SK-N-SH (cell line): ENCODE results near the gene TYW3. TPM values are rescaled to one million over a fixed set of nuclear protein-coding genes. Genes with fewer than 3 reads are reported as not detected.

Source experiments
- CTCF ChIA-PET: fragments of 300-600, 350-600 bp; formaldehyde crosslinking; extraction: SDS; loops from one replicate; lab custom pipeline; 2021; lab: Yijun Ruan, JAX
- POLR2A ChIA-PET: fragments of 350-600 bp; sonication (Branson Sonifier 250); formaldehyde crosslinking; extraction: SDS; loops from one replicate; lab custom pipeline; 2020; ENCODE audit warnings: antibody characterized with exemption, inconsistent platforms; lab: Yijun Ruan, JAX
- DNase-seq: peaks from one replicate; pipeline ENCODE4 v3.0.0; 2012
- H2AFZ ChIP-seq: fragments of 200-600 bp; sonication (generic); 2 replicates; pipeline ENCODE4 v1.8.1; 2016; ENCODE audit warnings: antibody characterized with exemption, mild to moderate bottlenecking, low read depth
- H3F3A ChIP-seq: fragments of 200-600 bp; sonication (generic); replicated peaks from 2 replicates; pipeline ENCODE3; 2016; ENCODE audit warnings: antibody characterized with exemption, mild to moderate bottlenecking; ENCODE audit not compliant: insufficient read depth
- H3K27ac ChIP-seq, 2 experiments: fragments of 200-500 bp in 1 of 2; fragments of 200-600 bp in 1 of 2; sonication (Bioruptor generic) in 1 of 2; sonication (generic), shearing (Covaris generic) in 1 of 2; 2 replicates each; pipeline versions ENCODE4 v1.5.1 to v1.6.1; 2014 to 2016; ENCODE audit warnings: low read depth in 2 of 2, inconsistent platforms in 1 of 2, low read length in 1 of 2, mild to moderate bottlenecking in 1 of 2, mixed read lengths in 1 of 2
- H3K27me3 ChIP-seq: fragments of 200-600 bp; sonication (generic), shearing (Covaris generic); 2 replicates; pipeline ENCODE4 v1.6.1; 2016; ENCODE audit warnings: mixed run types; ENCODE audit not compliant: insufficient read depth
- H3K36me3 ChIP-seq, 2 experiments: fragments of 200-500 bp in 1 of 2; fragments of 200-600 bp in 1 of 2; sonication (Bioruptor generic) in 1 of 2; sonication (generic) in 1 of 2; replicated peaks in 1 of 2; 2 replicates each; pipeline versions ENCODE3 to v1.5.1; 2014 to 2016; ENCODE audit warnings: low read length in 1 of 2, mild to moderate bottlenecking in 1 of 2; ENCODE audit not compliant: insufficient read depth in 2 of 2, control insufficient read depth in 1 of 2
- H3K4me1 ChIP-seq, 2 experiments: fragments of 200-500 bp in 1 of 2; fragments of 200-600 bp in 1 of 2; sonication (Bioruptor generic) in 1 of 2; sonication (generic), shearing (Covaris generic) in 1 of 2; 2 replicates each; pipeline versions ENCODE4 v1.5.1 to v1.6.1; 2014 to 2016; ENCODE audit warnings: low read depth in 1 of 2, low read length in 1 of 2, mixed run types in 1 of 2; ENCODE audit not compliant: insufficient read depth in 2 of 2, control insufficient read depth in 1 of 2
- H3K4me2 ChIP-seq: fragments of 200-600 bp; sonication (generic), shearing (Covaris generic); 2 replicates; pipeline ENCODE4 v1.6.1; 2017; ENCODE audit warnings: mixed run types
- H3K4me3 ChIP-seq, 2 experiments: fragments of 200-500 bp in 1 of 2; fragments of 200-600 bp in 1 of 2; sonication (Bioruptor generic) in 1 of 2; sonication (generic), shearing (Covaris generic) in 1 of 2; 2 replicates each; pipeline versions ENCODE4 v1.5.1 to v1.8.1; 2014 to 2016; ENCODE audit warnings: low read depth in 2 of 2, inconsistent platforms in 1 of 2, low read length in 1 of 2, mild to moderate bottlenecking in 1 of 2, mixed read lengths in 1 of 2, moderate library complexity in 1 of 2
- H3K79me2 ChIP-seq: fragments of 200-600 bp; sonication (generic); 2 replicates; pipeline ENCODE4 v1.8.1; 2017; ENCODE audit warnings: mild to moderate bottlenecking; ENCODE audit not compliant: insufficient read depth
- H3K9ac ChIP-seq: fragments of 200-600 bp; sonication (generic); 2 replicates; pipeline ENCODE4 v1.6.1; 2017; ENCODE audit warnings: mixed run types
- H3K9me2 ChIP-seq: fragments of 200-600 bp; sonication (generic); 2 replicates; pipeline ENCODE4 v1.6.1; 2017; ENCODE audit warnings: mixed run types
- H3K9me3 ChIP-seq: fragments of 200-600 bp; sonication (generic); 2 replicates; pipeline ENCODE4 v1.6.1; 2017; ENCODE audit warnings: mixed run types, mild to moderate bottlenecking, moderate library complexity
- H4K20me1 ChIP-seq: fragments of 200-600 bp; sonication (generic); 2 replicates; pipeline ENCODE4 v1.6.1; 2017; ENCODE audit warnings: mild to moderate bottlenecking, mixed run types; ENCODE audit not compliant: insufficient read depth
- ELF1 ChIP-seq: IDR thresholded peaks from 2 replicates; pipeline ENCODE4 v1.4.0; 2012
- EP300 ChIP-seq, 2 experiments: IDR thresholded peaks; 2 replicates each; pipeline versions ENCODE4 v1.4.0 to v1.6.1; 2012; ENCODE audit warnings: borderline replicate concordance in 1 of 2, low read depth in 1 of 2, low read length in 1 of 2
- GATA2 ChIP-seq: sonication (generic); formaldehyde crosslinking; IDR thresholded peaks from 2 replicates; pipeline ENCODE4 v1.5.0; 2020; ENCODE audit warnings: mild to moderate bottlenecking, missing genetic modification reagents
- IRF3 ChIP-seq: fragments of 150-350 bp; IDR thresholded peaks from 2 replicates; pipeline ENCODE4 v1.6.1; 2016; ENCODE audit warnings: mild to moderate bottlenecking, low read depth, low read length
- JUND ChIP-seq: IDR thresholded peaks from 2 replicates; pipeline ENCODE4 v1.4.0; 2012
- MAX ChIP-seq: IDR thresholded peaks from 2 replicates; pipeline ENCODE4 v1.4.0; 2012; ENCODE audit warnings: low read depth
- MEF2A ChIP-seq: IDR thresholded peaks from 2 replicates; pipeline ENCODE4 v1.4.0; 2012; ENCODE audit warnings: low read depth, borderline replicate concordance
- MXI1 ChIP-seq: IDR thresholded peaks from 2 replicates; pipeline ENCODE4 v1.6.1; 2012; ENCODE audit warnings: mild to moderate bottlenecking, low read depth, low read length, improper control_type of control experiment
- NFIC ChIP-seq: IDR thresholded peaks from 2 replicates; pipeline ENCODE4 v1.4.0; 2012; ENCODE audit warnings: borderline replicate concordance
- PBX3 ChIP-seq: IDR thresholded peaks from 2 replicates; pipeline ENCODE4; 2012
- POLR2AphosphoS5 ChIP-seq: IDR thresholded peaks from 2 replicates; pipeline ENCODE4 v1.6.1; 2012; ENCODE audit warnings: low read depth, low read length
- RAD21 ChIP-seq: IDR thresholded peaks from 2 replicates; pipeline ENCODE4 v1.6.1; 2012; ENCODE audit warnings: mild to moderate bottlenecking, low read length
- RCOR1 ChIP-seq: fragments of 150-350 bp; IDR thresholded peaks from 2 replicates; pipeline ENCODE4 v1.6.1; 2017; ENCODE audit warnings: antibody characterized with exemption, low read length
- RFX5 ChIP-seq: IDR thresholded peaks from 2 replicates; pipeline ENCODE4 v1.6.1; 2012; ENCODE audit warnings: mild to moderate bottlenecking, improper control_type of control experiment, low read length
- RXRA ChIP-seq: IDR thresholded peaks from 2 replicates; pipeline ENCODE4 v1.4.0; 2012; ENCODE audit warnings: low read depth, mild to moderate bottlenecking, borderline replicate concordance
- SIN3A ChIP-seq: IDR thresholded peaks from 2 replicates; pipeline ENCODE4 v1.6.1; 2012; ENCODE audit warnings: low read depth, mild to moderate bottlenecking, low read length, moderate library complexity, borderline replicate concordance
- TAF1 ChIP-seq: IDR thresholded peaks from 2 replicates; pipeline ENCODE4 v1.6.1; 2012; ENCODE audit warnings: low read depth, mild to moderate bottlenecking, low read length, moderate library complexity, borderline replicate concordance
- TCF12 ChIP-seq: IDR thresholded peaks from 2 replicates; pipeline ENCODE4 v1.4.0; 2012
- TEAD4 ChIP-seq: IDR thresholded peaks from 2 replicates; pipeline ENCODE4 v1.4.0; 2012; ENCODE audit warnings: mild to moderate bottlenecking, borderline replicate concordance; ENCODE audit not compliant: insufficient read depth
- ZBTB33 ChIP-seq: IDR thresholded peaks from 2 replicates; pipeline ENCODE4 v1.4.0; 2012; ENCODE audit warnings: low read depth, borderline replicate concordance
- WGBS: methylation state at CpG from one replicate; pipeline ENCODE4 v1.1.6; 2017; ENCODE audit warnings: low lambda C conversion rate; 5-methylcytosine and 5-hydroxymethylcytosine counted together
- polyA plus RNA-seq, 3 experiments: library from polyadenylated mRNA; depleted of rRNA; stranded (reverse); fragments of >200 nt; gene quantifications; 2 replicates each; pipeline ENCODE4 v1.2.3, GENCODE V29; 2012

The TYW3 gene
- polyA plus RNA-seq, 1 of the 3 experiments (the other 2 are of a cell fraction) = 9.2 TPM

GRCh38 chr1:74773582-74773981 is 40.6 kb downstream of the TYW3 start:
- Histone ChIP-seq H3F3A (no peaks in the 10 kb centered on the region), H3K9me3 (no peaks in the 10 kb centered on the region), H3K9ac (no peak overlapping the region), H3K27me3 (0 out of 2 replicates have a peak, but pooled peaks cover 5% of the 10 kb centered on the region), H4K20me1 (no peaks in the 10 kb centered on the region), H2AFZ (no peak overlapping the region), H3K4me1 (no peaks in the 10 kb centered on the region; a peak in 1 of 4 replicates), H3K36me3 (no peaks in the 10 kb centered on the region), H3K4me2 (no peak overlapping the region), H3K79me2 (no peaks in the 10 kb centered on the region), H3K4me3 (no peak overlapping the region), H3K9me2 (no peaks in the 10 kb centered on the region), H3K27ac (no peak overlapping the region)
- ChIA-PET CTCF (interaction anchor here (0.6 to 3.5 kb wide), 2 partner anchors 429 to 671 kb away, joined by 3 to 79 read pairs; no protein-coding TSS in a partner anchor), POLR2A (no interaction called here)
- WGBS = 90% methylated on average over 2 of the region's 2 CpGs
- TF ChIP-seq SIN3A (no peak), RXRA (no peak), MXI1 (no peak), MAX (no peak), RAD21 (no peak), ZBTB33 (no peak), GATA2 (CRISPR knock-in tag) (no peak), IRF3 (no peak), TEAD4 (no peak), RCOR1 (no peak), MEF2A (no peak), RFX5 (no peak), TCF12 (no peak), NFIC (no peak), ELF1 (no peak), EP300 (IDR thresholded peaks at IDR 0.05; ENCODE audit: borderline replicate concordance in 1 of 2, low read depth in 1 of 2, low read length in 1 of 2) (no peak), JUND (no peak), POLR2AphosphoS5 (no peak), PBX3 (no peak), TAF1 (no peak)
- DNase-seq = no peak
